WTC11 (cell line): ENCODE results near the gene STAB2. TPM values are rescaled to one million over a fixed set of nuclear protein-coding genes. Genes with fewer than 3 reads are reported as not detected.

Source experiments
- ATAC-seq: fragments of 200-7000 bp; cut with Tn5 transposase; 2 replicates; pipeline ENCODE4 v1.10.0; 2021; ENCODE audit warnings: mild to moderate bottlenecking, moderate library complexity
- CTCF ChIA-PET: fragments of 300-600 bp; sonication (Branson Sonifier 250); formaldehyde crosslinking; loops from one replicate; lab custom pipeline; 2021; ENCODE audit warnings: antibody characterized with exemption; lab: Charles Lee
- POLR2A ChIA-PET: fragments of 350-600 bp; sonication (Branson Sonifier 250); formaldehyde crosslinking; loops from one replicate; lab custom pipeline; 2021; ENCODE audit warnings: antibody characterized with exemption; lab: Charles Lee
- DNase-seq: peaks from one replicate; pipeline ENCODE4 v3.0.0; 2021; ENCODE audit warnings: low spot score
- H3K27ac Mint-ChIP-seq: 2 replicates; pipeline ENCODE4 v1.8.0; 2021; ENCODE audit warnings: mixed read lengths
- H3K27me3 Mint-ChIP-seq: 2 replicates; pipeline ENCODE4 v1.8.0; 2021; ENCODE audit warnings: low read depth, mild to moderate bottlenecking, moderate library complexity, mixed read lengths
- H3K36me3 Mint-ChIP-seq: 2 replicates; pipeline ENCODE4 v1.8.0; 2021; ENCODE audit warnings: mixed read lengths
- H3K4me1 Mint-ChIP-seq: 2 replicates; pipeline ENCODE4 v1.8.0; 2022; ENCODE audit warnings: mixed read lengths
- H3K4me3 Mint-ChIP-seq: 2 replicates; pipeline ENCODE4 v1.8.0; 2021; ENCODE audit warnings: mild to moderate bottlenecking, moderate library complexity, mixed read lengths
- H3K9me3 Mint-ChIP-seq: 2 replicates; pipeline ENCODE4 v1.8.0; 2021; ENCODE audit warnings: mixed read lengths
- AR ChIP-seq: fragments of 250-450 bp; sonication (Bioruptor Pico); IDR thresholded peaks from 2 replicates; pipeline ENCODE4 v1.9.0; 2021; ENCODE audit warnings: mild to moderate bottlenecking
- CBFB ChIP-seq: sonication (generic); formaldehyde crosslinking; IDR thresholded peaks from 2 replicates; pipeline ENCODE4 v1.8.1; 2022; ENCODE audit warnings: mild to moderate bottlenecking, low read depth, missing genetic modification reagents
- E2F1 ChIP-seq: sonication (generic); formaldehyde crosslinking; IDR thresholded peaks from 2 replicates; pipeline ENCODE4 v1.8.0; 2022; ENCODE audit warnings: mild to moderate bottlenecking, missing genetic modification reagents
- FOXJ3 ChIP-seq: sonication (generic); formaldehyde crosslinking; IDR thresholded peaks from 2 replicates; pipeline ENCODE4 v1.9.0; 2021; ENCODE audit warnings: missing genetic modification reagents, mild to moderate bottlenecking, borderline replicate concordance
- FOXP1 ChIP-seq: sonication (generic); formaldehyde crosslinking; IDR thresholded peaks from 2 replicates; pipeline ENCODE4 v1.8.0; 2022; ENCODE audit warnings: missing genetic modification reagents, mild to moderate bottlenecking, moderate library complexity, borderline replicate concordance
- GABPB1 ChIP-seq: sonication (generic); formaldehyde crosslinking; IDR thresholded peaks from 2 replicates; pipeline ENCODE4 v1.8.1; 2023; ENCODE audit warnings: mild to moderate bottlenecking, missing genetic modification reagents
- GTF2I ChIP-seq: fragments of 250-450 bp; sonication (Bioruptor Pico); conservative IDR thresholded peaks from 2 replicates; pipeline ENCODE4 v1.4.0; 2021; ENCODE audit warnings: mild to moderate bottlenecking
- MXD4 ChIP-seq: fragments of 250-450 bp; sonication (Bioruptor Pico); IDR thresholded peaks from 2 replicates; pipeline ENCODE4 v1.8.0; 2021; ENCODE audit warnings: mild to moderate bottlenecking, moderate library complexity, borderline replicate concordance
- MYBL2 ChIP-seq: sonication (generic); formaldehyde crosslinking; IDR thresholded peaks from 2 replicates; pipeline ENCODE4 v1.8.1; 2023; ENCODE audit warnings: mild to moderate bottlenecking, moderate library complexity, missing genetic modification reagents
- NR1H2 ChIP-seq: sonication (generic); formaldehyde crosslinking; IDR thresholded peaks from 2 replicates; pipeline ENCODE4 v1.9.0; 2021; ENCODE audit warnings: mild to moderate bottlenecking, moderate library complexity, missing genetic modification reagents
- NR2C2 ChIP-seq: sonication (generic); formaldehyde crosslinking; IDR thresholded peaks from 2 replicates; pipeline ENCODE4 v1.8.0; 2022; ENCODE audit warnings: mild to moderate bottlenecking, missing genetic modification reagents
- SMAD3 ChIP-seq: sonication (generic); formaldehyde crosslinking; IDR thresholded peaks from 2 replicates; pipeline ENCODE4 v1.8.0; 2022; ENCODE audit warnings: missing genetic modification reagents, mild to moderate bottlenecking, borderline replicate concordance
- SMAD4 ChIP-seq: sonication (generic); formaldehyde crosslinking; IDR thresholded peaks from 2 replicates; pipeline ENCODE4 v1.8.0; 2022; ENCODE audit warnings: mild to moderate bottlenecking, missing genetic modification reagents
- TEAD1 ChIP-seq: sonication (generic); formaldehyde crosslinking; IDR thresholded peaks from 2 replicates; pipeline ENCODE4 v1.8.0; 2022; ENCODE audit warnings: mild to moderate bottlenecking, missing genetic modification reagents
- ZBTB43 ChIP-seq: sonication (generic); formaldehyde crosslinking; IDR thresholded peaks from 2 replicates; pipeline ENCODE4 v1.8.1; 2023; ENCODE audit warnings: mild to moderate bottlenecking, missing genetic modification reagents
- ZNF263 ChIP-seq: sonication (generic); formaldehyde crosslinking; IDR thresholded peaks from 2 replicates; pipeline ENCODE4 v1.8.1; 2022; ENCODE audit warnings: low read depth, mild to moderate bottlenecking, moderate library complexity, missing genetic modification reagents
- ZNF281 ChIP-seq: sonication (generic); formaldehyde crosslinking; IDR thresholded peaks from 2 replicates; pipeline ENCODE4 v1.8.0; 2023; ENCODE audit warnings: mild to moderate bottlenecking, missing genetic modification reagents
- ZSCAN18 ChIP-seq: fragments of 250-450 bp; sonication (Bioruptor Pico); IDR thresholded peaks from 2 replicates; pipeline ENCODE4 v2.1.2; 2022; ENCODE audit warnings: mild to moderate bottlenecking, moderate library complexity
- total RNA-seq: library from RNA; stranded (reverse); gene quantifications from 3 replicates; pipeline ENCODE4 v1.2.3, GENCODE V29; 2021

Gene STAB2
- total RNA-seq, 1 experiment from 2014 or later = 0.48 TPM

GRCh38 chr12:103540319-103540718, 46.8 kb upstream of the STAB2 start (continued):
- TF ChIP-seq AR (CRISPR knock-in tag) (no peak), ZBTB43 (CRISPR knock-in tag) (no peak), E2F1 (no peak), MYBL2 (CRISPR knock-in tag) (no peak), NR1H2 (no peak), FOXP1 (CRISPR knock-in tag) (no peak)

- TF ChIP-seq FOXP1 (CRISPR knock-in tag) (no peak), ZNF281 (CRISPR knock-in tag) (no peak), GTF2I (no peak), CBFB (no peak), AR (CRISPR knock-in tag) (no peak), NR2C2 (CRISPR knock-in tag) (no peak), SMAD4 (no peak)
- ATAC-seq (no peak), DNase-seq (no peak)
- Mint-ChIP-seq H3K9me3 (peaks cover 8% of the 10 kb centered on the region), H3K27ac (no peak overlapping the region), H3K4me1 (no peaks in the 10 kb centered on the region), H3K4me3 (no peak overlapping the region), H3K36me3 (peaks cover 5% of the 10 kb centered on the region; the same call in 1 of the 2 replicates), H3K27me3 (no peaks in the 10 kb centered on the region)
- CTCF ChIA-PET = no interaction called here
- POLR2A ChIA-PET = no interaction called here
Measured at GRCh38 chr12:103542078-103542477, 45.0 kb upstream of the STAB2 start.

GRCh38 chr12:103546959-103547358, 40.1 kb upstream of the STAB2 start:
- ATAC-seq = no peak
- CTCF ChIA-PET = interaction anchor here (1.2 to 6.3 kb wide), 3 partner anchors 28 to 598 kb away, joined by 3 to 78 read pairs (median 16); no protein-coding TSS in a partner anchor
- 0 out of 2 replicates have a peak, but pooled peaks cover 4% of the 10 kb centered on the region for H3K4me1 Mint-ChIP-seq
- H3K27me3 Mint-ChIP-seq = no peaks in the 10 kb centered on the region
- peaks cover 5% of the 10 kb centered on the region; the same call in 1 of the 2 replicates for H3K36me3 Mint-ChIP-seq
- H3K4me3 Mint-ChIP-seq = no peak overlapping the region
- DNase-seq = no peak
- no peak overlapping the region for H3K27ac Mint-ChIP-seq
- POLR2A ChIA-PET = no interaction called here
- H3K9me3 Mint-ChIP-seq = peaks cover 8% of the 10 kb centered on the region
- TF ChIP-seq AR (CRISPR knock-in tag) (no peak), MXD4 (CRISPR knock-in tag) (no peak), ZSCAN18 (no peak), GABPB1 (CRISPR knock-in tag) (no peak), SMAD3 (no peak), FOXJ3 (CRISPR knock-in tag) (no peak), ZNF263 (CRISPR knock-in tag) (no peak), TEAD1 (CRISPR knock-in tag) (no peak)
